HG03521 (cell line): ENCODE results near the gene BCL2L14.
"Not testable (repeated sequence)": the region's sequence is repeated elsewhere in the genome, so short reads cannot be mapped to it uniquely, and the experiment has no call there.

ENCODE experiments used
- ATAC-seq: cut with Tn5 transposase; IDR thresholded peaks from one replicate; pipeline ENCODE4 v1.9.1; 2021; ENCODE audit warnings: mild to moderate bottlenecking, moderate library complexity; ENCODE audit not compliant: unreplicated experiment

Gene BCL2L14

GRCh38 chr12:12099102-12099501 is 28.4 kb downstream of the BCL2L14 start:
- ATAC-seq: no peak

- ATAC-seq: no peak
Observed at GRCh38 chr12:12107678-12108077, 36.9 kb downstream of the BCL2L14 start.

- ATAC-seq: no peak
Observed at GRCh38 chr12:12108441-12109058, 37.8 kb downstream of the BCL2L14 start.

GRCh38 chr12:12110923-12111555 is 40.3 kb downstream of the BCL2L14 start:
- not testable (repeated sequence) for ATAC-seq

- ATAC-seq: no peak
Observed at GRCh38 chr12:12115514-12115913, 44.8 kb downstream of the BCL2L14 start.

- ATAC-seq: no peak
Observed at GRCh38 chr12:12116677-12117076, 45.9 kb downstream of the BCL2L14 start.

GRCh38 chr12:12121061-12121460 is 50.3 kb downstream of the BCL2L14 start:
- no peak for ATAC-seq

- ATAC-seq: no peak
Observed at GRCh38 chr12:12123036-12123604, 52.4 kb downstream of the BCL2L14 start.

GRCh38 chr12:12126551-12126950 is 55.8 kb downstream of the BCL2L14 start:
- ATAC-seq: no peak

- no peak for ATAC-seq
Observed at GRCh38 chr12:12127304-12127703, 56.6 kb downstream of the BCL2L14 start.

GRCh38 chr12:12128670-12129069 is 57.9 kb downstream of the BCL2L14 start:
- no peak for ATAC-seq

GRCh38 chr12:12133259-12133658 is 62.5 kb downstream of the BCL2L14 start:
- ATAC-seq: no peak

- ATAC-seq: no peak
Observed at GRCh38 chr12:12133785-12134184, 63.0 kb downstream of the BCL2L14 start.

GRCh38 chr12:12138203-12139154 is 67.7 kb downstream of the BCL2L14 start:
- ATAC-seq: no peak

- ATAC-seq: no peak
Observed at GRCh38 chr12:12141000-12141399, 70.3 kb downstream of the BCL2L14 start.

- ATAC-seq: not testable (repeated sequence)
Observed at GRCh38 chr12:12144531-12144930, 73.8 kb downstream of the BCL2L14 start.

- ATAC-seq: no peak
Observed at GRCh38 chr12:12147111-12147510, 76.4 kb downstream of the BCL2L14 start.
